GM19397 (cell line): Measurements from ENCODE around the gene VPS37C.
"Not testable (repeated sequence)": the region's sequence is repeated elsewhere in the genome, so short reads cannot be mapped to it uniquely, and the experiment has no call there.

ENCODE experiments used
- ATAC-seq: cut with Tn5 transposase; IDR thresholded peaks from one replicate; pipeline ENCODE4 v1.9.1; 2021; ENCODE audit warnings: mild to moderate bottlenecking, moderate library complexity; ENCODE audit not compliant: unreplicated experiment

Gene VPS37C

DNA sequence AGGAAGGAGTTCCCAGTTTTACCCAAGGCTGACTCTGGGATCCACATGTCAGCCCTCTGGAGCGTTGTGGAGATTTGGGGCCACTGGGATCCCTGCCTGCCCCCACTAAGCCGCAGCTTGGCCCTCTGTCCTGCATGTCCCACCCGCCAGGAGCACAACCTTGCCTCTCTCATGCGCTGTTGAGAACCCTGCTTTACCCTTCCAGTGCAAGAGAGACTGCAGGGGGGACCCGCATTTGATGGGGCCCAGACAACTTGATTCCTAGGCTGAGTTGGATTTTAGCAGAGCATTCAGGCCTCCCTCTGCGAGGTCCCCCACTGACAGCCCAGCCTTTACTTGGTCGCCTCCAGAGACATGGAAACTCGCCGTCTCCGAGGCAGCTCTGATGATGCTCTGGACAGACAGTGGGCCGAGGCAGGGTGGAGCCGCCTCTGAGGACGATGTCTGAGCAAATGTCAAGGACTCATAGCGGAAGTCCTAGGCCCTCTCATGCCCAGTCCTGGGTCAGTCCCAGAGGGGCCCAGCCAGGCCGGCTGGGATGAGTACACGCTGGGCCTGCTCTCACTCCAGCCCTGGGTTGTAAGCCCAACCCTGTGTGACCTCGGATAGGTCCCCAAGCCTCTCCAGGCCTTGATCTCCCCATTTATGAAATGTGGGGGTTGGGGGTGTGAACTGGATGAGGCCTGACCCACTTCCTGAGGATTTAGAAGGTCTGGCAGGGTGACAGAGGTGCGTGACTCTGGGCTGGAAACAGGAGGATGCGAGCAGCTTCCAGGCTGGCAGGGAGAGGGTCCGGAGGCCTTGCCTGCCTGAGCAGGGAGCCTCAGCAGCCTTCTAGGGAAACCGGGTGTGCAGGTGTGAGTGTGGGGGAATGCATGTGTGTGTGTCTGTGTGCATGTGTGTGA, 58.3 kb downstream of the VPS37C start:
- ATAC-seq = no peak

DNA sequence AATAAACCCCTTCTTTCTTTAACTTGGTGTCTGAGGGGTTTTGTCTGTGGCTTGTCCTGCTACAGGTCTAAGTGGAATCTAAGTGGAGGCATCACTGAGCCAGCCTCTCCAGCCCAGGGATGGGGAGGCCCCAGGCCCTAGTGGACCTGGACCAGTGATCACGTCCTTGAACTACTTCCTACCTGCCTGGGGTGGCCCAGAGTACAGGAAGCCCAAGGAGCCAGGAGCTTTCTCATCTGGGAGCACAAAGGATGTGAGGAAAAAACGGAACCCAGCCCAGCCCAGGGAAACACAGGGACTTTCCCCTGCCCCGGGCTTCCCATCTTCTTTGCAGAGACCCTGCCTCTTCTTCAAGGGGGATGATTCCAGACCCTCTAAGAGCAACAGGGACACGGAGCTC, 62.4 kb downstream of the VPS37C start:
- no peak for ATAC-seq

DNA sequence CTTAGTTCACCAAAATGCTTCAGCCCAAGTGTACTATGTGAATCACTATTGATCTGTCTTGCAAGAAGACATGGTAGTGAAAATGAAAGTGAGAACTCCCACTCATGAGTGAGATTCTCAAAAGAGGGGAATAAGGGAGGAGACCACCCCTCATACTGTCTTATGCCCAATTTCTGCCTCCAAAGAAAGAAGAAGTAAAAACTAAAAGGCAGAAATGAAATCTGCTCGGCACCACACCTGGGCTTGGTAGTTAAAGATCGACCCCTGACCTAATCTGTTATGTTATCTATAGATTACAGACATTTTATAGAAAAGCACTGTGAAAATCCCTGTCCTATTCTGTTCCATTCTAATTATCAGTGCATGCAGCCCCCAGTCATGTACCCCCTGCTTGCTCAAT, 63.0 kb downstream of the VPS37C start:
- not testable (repeated sequence) for ATAC-seq

DNA sequence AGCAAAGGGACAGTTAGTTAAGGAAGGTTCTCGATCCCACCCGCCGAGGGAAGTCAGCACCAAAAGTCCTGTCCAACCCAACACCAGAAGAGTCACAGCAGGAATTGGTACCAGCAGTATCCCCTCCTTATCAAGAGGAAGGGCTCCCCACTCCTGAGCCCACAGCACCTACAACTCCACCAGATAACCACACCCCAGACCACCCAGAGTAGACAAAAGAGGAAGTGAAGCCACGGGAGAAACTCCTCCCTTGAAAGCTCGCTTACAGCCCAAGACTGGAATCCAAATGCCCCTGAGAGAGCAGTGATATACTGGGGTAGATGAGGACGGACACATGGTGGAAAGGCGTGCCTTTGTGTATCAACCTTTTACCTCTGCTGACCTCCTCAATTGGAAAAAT, 66.2 kb downstream of the VPS37C start:
- no peak for ATAC-seq

DNA sequence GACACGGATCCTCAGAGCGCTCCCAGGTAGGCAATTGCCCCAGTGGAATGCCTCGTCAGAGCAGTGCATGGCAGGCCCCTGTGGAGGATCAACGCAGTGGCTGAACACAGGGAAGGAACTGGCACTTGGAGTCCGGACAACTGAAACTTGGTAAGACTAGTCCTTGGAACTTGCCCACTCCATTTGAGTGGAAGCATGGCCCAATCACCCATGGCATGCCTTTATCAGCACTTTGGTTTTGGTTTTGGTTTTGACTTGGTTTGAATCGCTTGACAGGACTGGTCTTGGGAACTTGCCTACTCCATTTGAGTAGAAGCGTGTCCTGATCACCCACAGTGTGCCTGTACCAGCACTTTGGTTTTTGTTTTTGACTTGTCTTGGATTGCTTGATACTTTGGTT, 67.1 kb downstream of the VPS37C start:
- ATAC-seq = not testable (repeated sequence)

DNA sequence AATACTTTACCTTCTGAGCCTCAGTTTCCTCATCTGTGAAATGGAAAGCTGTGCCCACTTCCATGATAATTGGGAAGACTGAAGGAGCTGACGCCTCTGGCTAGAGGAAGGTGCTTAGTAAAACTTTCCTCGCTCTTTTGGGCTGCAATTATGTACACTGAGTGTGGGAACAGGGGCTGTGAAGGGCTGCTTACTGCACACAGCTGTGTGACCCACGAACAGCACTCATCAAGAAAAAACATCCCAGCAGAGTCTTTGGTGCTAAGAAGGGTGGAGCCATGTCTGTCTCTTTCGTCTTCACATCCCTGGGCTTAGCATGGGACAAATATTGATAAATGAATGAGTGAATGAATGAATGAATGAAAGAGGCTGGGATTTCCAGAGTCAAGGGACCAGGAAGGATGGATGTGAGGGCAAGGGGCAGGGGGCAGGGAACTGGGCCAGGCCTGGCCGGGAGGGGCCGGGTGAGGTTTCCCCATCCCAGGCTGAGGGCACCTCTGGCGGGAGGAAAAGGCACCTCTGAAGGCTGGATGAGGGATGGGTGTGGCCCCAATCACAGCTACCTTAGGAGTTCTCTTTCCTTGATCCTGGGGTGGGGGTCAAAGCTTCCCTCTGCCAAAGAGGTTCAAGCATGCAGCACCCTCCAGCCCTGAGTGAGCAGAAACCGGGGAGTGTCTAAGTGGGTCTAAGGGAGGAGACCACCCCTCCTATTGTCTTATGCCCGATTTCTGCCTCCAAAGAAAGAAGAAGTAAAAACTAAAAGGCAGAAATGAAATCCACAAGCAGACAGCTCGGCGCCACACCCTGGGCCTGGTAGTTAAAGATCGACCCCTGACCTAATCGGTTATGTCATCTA, 68.1 kb downstream of the VPS37C start:
- no peak for ATAC-seq

DNA sequence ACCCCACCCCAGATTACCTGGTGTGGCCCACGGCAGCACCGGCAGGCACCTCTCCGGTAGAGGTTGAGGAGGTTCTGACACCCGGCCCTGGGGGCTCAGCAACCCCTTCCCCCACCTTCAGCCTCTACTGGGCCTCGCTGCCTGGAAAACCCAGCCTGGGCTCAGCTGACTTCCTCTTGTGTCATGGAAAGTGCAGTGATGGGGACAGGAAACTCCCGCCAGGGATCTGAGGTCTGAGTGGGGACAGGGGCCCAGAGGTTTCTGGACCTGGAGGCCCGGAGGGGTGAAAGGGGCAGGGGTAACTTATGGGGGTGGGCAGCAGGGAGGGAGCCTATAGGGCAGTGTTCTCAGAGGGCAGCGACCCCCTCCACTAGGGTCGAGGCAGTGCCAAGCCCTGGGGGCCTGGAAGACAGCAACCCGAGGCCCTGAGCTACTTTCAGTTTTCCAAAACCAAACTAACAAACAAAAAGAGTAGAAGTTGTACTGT, 68.9 kb downstream of the VPS37C start:
- no peak for ATAC-seq

DNA sequence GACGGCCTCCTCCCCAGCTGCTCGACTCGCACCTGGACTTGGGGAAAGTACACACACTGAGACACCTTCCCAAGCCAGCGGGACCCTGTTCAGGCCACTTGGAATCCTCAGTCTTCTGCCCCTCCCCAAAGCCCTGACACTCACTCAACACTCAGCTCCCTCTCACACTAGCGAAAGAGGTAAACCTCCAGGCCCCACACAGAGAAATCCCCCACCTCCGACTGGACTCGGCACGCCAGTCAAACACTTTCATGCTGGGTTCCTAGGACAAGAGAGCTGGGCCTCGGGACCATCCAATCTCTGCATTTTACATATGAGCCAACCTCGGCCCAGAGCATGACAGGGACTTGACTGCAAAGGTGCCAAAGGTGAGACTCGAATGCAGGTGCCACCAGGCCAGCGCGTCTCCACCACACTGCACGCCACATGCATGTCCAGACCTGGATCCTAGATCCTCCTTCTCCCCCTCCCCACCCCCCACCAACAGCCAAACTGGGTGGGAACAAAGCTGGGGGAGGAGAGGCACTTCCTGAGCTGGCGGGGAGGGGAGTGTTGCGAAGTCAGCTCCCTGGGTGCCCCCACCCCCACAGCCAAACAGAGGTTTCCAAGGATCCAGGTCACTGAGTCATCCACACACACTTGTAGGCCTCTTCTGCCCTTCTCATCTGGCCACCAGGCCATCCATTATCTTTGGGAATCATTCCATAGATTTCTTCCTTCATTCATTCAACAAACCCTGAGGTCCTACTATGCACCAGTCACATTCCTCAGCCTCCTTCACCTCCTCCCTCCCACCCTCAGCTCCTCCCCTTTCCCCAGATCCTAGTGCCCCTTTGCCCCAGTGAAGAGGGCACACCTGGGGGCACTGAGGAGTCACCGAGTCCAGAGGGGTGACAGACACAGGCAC, 69.6 kb downstream of the VPS37C start:
- no peak for ATAC-seq

DNA sequence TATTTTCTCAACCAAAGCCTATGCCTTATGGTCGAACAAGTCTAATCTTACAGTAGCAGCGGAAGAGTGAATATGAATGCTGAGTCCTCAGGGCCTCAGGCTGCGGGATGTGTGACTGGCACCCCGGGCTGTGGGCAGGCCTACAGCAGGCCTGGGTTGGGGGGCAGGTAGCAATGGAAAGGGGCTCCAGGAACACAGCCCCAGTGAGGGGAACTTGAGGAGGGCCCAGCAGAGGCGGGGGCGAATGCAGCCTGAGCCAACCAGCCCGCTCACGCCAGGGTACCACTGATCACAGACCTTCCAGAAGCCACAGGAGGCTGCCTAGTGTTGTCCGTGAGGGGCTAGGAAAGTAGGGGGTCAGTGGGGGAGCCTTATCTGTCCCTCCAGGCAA, 70.2 kb downstream of the VPS37C start:
- no peak for ATAC-seq

DNA sequence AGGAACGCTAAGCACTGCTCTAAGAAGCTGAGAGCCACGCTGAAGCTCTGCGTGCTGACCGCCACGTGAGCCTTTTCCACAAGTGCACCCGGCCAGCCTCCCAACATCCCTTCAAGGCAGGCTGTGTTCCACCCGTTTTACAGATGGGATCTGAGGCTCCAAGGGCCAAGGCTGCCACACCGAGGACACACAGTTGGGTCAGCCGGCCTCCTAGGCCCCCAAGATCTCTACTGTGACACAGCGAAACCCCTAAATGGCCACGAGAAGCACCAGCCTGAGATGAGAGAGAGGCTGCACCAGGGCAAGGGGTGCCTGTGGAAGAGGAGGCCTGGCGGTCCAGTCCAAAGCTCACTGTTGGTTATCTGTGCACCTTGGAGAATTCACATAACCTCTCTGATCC, 70.7 kb downstream of the VPS37C start:
- ATAC-seq = no peak

DNA sequence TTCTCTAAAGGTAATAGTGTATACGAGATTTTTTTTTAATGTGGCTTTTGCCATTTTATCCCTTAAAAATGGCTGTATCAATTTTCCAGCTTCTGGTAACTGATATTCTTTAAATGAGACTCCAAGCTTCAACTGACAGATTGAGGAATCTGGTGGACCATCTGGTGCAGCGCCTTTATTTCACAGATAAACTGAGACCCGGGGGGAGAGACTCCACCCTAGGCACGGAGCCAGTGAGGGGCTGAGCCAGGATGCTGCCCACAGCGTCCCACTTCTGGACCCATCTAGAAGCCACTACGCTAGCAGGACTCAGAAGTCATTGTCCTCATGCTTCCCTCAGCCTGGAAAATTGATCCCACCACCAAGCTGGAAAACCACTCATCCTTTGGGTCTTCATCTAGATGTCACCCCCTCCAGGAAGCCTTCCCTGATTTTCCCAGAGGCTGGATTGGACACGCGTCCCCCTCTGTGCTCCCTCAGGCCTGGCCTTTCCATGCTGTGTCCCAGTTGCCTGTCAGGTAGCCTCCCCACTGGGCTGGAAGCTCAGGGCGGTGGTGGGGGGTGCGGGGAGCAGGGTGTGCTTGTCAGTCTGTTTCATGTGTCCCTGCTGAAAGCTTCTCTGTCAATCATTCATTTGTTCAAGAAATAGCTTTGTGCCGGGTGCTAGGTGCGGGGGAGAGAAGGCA, 71.3 kb downstream of the VPS37C start:
- no peak for ATAC-seq

DNA sequence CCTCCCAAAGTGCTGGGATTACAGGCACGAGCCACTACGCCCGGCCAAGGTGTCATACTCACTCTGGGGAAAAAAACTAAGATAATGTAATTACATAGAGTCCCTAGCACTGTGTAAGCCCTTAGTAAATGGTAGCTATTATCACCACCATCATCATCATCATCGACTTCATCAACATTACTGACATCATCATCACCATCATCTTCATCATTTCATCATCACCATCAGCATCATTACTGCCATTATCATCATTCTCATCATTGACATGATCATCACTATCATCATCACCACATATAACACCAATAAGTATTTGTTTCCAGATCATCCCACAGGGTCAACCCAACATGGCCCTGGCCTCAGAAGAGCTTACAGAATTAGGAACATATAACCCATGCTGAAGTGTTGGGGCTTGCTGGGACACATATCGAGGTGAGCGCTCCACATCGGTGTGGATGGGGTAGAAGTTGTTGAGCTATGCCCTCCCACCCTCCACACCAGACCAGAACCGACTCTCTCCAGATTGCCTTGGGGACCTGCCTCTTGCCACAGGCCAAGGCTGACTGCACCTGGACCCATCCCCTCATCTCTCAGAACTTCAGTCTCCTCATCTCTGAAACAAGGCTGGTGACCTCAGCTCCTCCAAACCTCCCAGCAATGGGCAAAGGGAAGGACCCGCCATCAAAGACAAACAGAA, 73.7 kb downstream of the VPS37C start:
- no peak for ATAC-seq

DNA sequence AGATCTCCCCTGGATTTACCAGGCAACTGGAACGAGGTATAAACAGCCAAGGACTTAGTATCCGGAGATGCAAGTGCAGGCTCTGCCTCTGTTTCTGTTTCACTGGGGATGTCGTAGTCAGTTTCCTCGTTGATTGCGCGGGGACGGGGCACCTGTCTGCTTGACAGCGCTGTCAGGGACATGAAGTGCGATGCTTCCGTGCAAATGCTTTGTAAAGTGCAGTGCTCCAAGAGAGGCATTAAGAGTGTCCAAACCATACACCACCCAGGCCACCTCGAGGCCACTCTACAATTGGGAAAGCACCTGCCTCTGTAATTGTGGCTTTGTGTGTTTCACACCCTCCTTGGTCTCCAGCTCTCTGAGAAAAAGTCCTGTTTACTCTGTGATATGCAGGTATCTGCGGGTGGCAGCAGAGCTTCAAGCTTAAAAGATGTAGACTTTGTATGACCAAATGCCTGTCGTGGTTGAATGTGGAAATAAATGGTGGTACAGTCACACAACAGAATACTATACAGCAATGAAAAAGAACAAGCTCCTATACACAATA, 77.6 kb downstream of the VPS37C start:
- no peak for ATAC-seq

DNA sequence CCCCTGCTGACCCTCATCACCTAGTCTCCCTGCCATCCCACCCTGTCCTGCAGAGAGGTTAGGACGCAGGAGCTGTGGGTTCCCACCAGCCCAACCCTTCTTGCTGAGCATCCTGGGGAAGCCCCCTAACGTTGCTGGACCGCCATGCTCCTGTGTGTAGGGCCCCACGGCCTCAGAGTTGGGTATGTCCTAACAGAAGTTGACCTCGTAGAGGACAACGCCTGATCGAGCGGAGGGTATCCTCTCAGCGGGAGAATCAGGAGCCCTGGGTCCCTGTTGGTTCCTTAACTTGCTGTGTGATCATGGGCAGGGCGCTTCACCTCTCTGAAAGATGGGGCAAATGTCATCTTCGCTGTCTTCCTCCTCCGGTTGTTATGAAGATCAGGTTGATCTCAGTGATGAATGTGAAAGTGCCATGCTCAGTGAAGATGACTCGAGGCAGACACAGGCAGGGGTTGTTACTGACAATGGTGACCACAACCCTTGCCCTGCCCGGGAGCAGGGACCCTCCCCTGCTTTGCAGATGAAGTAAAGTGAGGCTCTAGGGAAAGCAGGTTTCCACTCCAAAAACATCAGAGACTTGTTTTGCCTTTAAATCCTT, 78.2 kb downstream of the VPS37C start:
- no peak for ATAC-seq

DNA sequence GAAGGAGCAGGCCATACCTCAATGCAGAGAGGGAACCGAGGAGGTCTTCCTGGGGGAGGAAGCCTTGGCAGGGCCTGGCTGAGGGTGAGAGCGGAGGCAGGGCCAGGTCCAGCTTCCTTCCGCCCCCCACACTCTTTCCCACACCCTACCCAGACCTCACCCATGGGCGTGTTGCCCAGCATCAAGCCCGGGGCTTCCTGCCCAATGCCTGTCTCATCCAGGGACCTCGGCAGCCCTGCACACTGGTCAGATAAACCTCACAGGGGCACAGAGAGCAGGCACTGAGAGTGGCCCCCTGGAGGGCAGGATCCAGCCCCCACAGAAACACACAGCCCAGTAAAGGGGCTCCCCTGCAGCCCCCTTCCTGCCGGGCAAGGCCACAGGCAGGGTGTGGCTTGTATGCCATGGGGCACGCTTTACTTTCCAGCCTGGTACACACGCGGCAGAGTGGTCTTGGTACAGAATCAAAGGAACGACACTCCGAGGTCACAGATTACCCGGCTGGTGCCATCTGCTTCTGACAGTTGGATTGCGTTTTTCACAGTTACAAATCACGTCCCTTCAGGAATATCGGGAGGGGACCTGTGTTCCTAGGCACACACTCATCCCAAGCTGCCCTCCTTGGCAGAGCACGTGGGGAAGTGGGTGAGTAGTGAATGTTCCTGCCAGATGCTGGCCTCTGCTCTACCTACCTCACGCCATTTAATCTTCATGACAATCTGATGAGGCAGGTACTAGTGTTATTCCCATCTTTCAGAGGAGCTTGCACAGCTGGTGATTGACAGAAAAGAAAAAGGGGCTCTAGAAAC, 79.0 kb downstream of the VPS37C start:
- no peak for ATAC-seq

DNA sequence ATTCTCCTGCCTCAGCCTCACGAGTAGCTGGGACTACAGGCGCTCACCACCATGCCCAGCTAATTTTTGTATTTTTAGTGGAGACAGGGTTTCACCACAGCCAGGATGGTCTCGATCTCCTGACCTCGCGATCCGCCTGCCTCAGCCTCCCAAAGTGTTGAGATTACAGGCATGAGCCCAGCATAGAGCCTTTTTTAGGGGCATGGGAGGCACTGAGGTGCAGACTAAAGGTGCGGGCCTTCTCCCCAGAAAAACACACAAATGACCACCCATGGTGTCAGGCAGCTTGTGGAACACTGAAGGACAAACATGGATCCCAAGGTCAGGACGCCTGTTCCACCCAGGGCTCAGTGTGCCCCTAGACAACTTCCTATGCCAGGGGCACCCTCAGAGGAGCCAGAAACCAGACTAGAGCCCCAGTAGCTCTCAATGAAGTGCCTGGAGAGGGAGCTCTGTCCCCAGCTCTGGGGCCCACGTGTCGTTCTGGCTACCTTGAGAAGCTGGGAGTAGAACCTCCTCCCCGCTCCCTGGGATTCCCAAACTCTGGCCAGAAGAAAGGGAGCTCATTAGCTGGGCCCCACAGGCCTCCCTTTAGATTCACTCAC, 80.1 kb downstream of the VPS37C start:
- no peak for ATAC-seq

DNA sequence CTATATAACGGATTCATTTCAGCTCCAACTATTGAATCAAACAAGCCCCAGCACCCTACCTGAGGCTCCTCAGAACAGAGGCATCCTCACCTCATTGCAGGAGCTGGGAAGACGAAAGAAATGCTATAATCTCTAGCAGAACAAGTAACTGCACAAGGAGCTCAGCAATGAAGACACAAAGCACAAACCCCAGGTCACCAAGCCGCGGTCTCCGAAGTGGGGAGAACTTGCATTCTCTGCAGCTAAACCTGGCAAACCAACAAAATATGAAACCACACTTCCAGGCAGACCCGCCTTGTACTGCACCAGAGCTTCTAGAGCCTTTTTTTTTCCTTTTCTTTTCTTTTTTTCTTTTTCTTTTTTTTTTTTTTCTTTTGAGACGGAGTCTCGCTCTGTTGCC, 80.7 kb downstream of the VPS37C start:
- no peak for ATAC-seq
